Measurements from ENCODE around the gene RHBDF2. TPM values are rescaled to one million over a fixed set of nuclear protein-coding genes. Genes with fewer than 3 reads are reported as not detected.

The RHBDF2 gene
- total RNA-seq, 1 experiment from 2014 or later, result 33.0 TPM

DNA sequence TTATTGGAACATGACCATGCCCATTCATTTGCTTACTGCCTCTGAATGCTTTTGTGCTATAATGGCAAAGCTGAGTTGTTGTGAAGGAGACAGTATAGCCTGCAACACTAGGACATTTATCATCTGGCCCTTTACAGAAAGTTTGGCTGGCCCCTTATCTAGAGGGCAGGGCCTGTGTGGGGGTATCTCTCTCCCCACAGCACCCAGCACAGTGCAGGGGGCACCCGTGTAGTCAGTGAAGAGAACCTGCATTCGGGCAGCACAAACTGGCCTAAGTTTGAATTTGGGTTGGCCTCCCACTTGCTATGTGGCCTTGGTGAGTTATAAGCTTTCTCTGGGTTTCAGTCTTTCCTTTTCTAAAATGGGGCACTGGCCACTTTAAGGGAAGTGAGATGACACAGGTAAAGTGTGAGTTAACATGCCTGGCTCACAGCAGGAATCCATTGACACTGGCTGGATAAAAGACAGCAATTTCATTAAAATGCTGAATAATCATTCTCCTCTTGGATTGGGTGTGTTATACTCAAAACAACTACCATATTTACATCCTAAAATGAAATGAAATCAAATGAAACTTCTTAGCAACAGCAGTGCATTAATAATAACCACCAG is 60.4 kb downstream of the RHBDF2 start:
- Mint-ChIP-seq H3K4me3 (no peak overlapping the region), H3K9me3 (no peaks in the 10 kb centered on the region), H3K27me3 (ENCODE audit: low read depth) (no peaks in the 10 kb centered on the region), H3K27ac (peak overlapping the region; percentile 48; the same call in 1 of the 2 replicates), H3K4me1 (peaks cover 86% of the 10 kb centered on the region), H3K36me3 (no peaks in the 10 kb centered on the region)
- no peak for DNase-seq (ENCODE audit: low spot score)
- ChIA-PET POLR2A (no interaction called here), CTCF (no interaction called here)
- no peak for TF ChIP-seq CREB1 (CRISPR knock-in tag; IDR thresholded peaks at IDR 0.05)
- TF ChIP-seq GTF2I (CRISPR knock-in tag; conservative IDR thresholded peaks at IDR 0.05), result no peak
- TF ChIP-seq, protein P1, sequence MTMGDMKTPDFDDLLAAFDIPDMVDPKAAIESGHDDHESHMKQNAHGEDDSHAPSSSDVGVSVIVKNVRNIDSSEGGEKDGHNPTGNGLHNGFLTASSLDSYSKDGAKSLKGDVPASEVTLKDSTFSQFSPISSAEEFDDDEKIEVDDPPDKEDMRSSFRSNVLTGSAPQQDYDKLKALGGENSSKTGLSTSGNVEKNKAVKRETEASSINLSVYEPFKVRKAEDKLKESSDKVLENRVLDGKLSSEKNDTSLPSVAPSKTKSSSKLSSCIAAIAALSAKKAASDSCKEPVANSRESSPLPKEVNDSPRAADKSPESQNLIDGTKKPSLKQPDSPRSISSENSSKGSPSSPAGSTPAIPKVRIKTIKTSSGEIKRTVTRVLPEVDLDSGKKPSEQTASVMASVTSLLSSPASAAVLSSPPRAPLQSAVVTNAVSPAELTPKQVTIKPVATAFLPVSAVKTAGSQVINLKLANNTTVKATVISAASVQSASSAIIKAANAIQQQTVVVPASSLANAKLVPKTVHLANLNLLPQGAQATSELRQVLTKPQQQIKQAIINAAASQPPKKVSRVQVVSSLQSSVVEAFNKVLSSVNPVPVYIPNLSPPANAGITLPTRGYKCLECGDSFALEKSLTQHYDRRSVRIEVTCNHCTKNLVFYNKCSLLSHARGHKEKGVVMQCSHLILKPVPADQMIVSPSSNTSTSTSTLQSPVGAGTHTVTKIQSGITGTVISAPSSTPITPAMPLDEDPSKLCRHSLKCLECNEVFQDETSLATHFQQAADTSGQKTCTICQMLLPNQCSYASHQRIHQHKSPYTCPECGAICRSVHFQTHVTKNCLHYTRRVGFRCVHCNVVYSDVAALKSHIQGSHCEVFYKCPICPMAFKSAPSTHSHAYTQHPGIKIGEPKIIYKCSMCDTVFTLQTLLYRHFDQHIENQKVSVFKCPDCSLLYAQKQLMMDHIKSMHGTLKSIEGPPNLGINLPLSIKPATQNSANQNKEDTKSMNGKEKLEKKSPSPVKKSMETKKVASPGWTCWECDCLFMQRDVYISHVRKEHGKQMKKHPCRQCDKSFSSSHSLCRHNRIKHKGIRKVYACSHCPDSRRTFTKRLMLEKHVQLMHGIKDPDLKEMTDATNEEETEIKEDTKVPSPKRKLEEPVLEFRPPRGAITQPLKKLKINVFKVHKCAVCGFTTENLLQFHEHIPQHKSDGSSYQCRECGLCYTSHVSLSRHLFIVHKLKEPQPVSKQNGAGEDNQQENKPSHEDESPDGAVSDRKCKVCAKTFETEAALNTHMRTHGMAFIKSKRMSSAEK (CRISPR knock-in tag; IDR thresholded peaks at IDR 0.05; ENCODE audit: borderline replicate concordance), result no peak
- no peak for ATAC-seq

DNA sequence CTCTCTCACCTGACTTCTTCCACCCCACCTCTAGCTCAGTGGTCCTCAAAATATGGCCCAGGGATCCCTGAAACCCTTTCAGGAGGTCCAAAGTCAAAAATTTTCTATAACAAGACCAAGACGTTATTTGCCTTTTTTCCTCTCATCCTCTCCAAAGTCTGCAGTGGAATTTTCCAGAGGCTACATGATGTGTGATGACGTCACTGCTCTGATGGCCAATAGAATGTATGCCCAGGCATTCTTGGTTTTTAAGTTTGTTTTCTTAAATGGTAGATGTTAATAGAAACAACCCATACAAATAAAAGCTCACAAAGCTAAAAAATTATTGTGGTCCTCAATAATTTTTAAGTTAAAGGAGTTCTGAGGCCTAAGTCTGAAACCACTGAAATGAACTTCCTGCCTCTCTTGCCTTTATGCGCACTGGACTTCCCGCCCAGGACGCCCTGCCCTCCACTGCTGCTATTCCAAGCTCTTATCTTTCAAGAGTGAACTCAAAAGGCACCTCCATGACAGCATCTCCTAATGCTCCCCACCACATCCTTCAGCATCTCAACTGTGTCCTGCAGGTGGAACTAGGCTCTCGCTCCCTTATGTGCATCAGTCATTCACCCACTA is 61.8 kb downstream of the RHBDF2 start:
- Mint-ChIP-seq H3K4me1 (peaks cover 79% of the 10 kb centered on the region), H3K27ac (peak overlapping the region; percentile 79), H3K9me3 (no peaks in the 10 kb centered on the region), H3K4me3 (no peak overlapping the region), H3K36me3 (no peaks in the 10 kb centered on the region), H3K27me3 (ENCODE audit: low read depth) (no peaks in the 10 kb centered on the region)
- ATAC-seq, result no peak
- ChIA-PET CTCF (interaction anchor here (1.4 kb wide), 1 partner anchor 19 kb away, joined by 5 read pairs; no protein-coding TSS in a partner anchor), POLR2A (no interaction called here)
- DNase-seq (ENCODE audit: low spot score), result no peak
- TF ChIP-seq SP1 (CRISPR knock-in tag; conservative IDR thresholded peaks at IDR 0.05), result no peak
- no peak for TF ChIP-seq JUN (CRISPR knock-in tag; IDR thresholded peaks at IDR 0.05)
- TF ChIP-seq ZNF671 (CRISPR knock-in tag; IDR thresholded peaks at IDR 0.05), result no peak
- no peak for TF ChIP-seq PRRX2 (CRISPR knock-in tag; IDR thresholded peaks at IDR 0.05)
- no peak for TF ChIP-seq ZNF317 (CRISPR knock-in tag; IDR thresholded peaks at IDR 0.05; ENCODE audit: borderline replicate concordance, low read depth)
- TF ChIP-seq, protein P2, sequence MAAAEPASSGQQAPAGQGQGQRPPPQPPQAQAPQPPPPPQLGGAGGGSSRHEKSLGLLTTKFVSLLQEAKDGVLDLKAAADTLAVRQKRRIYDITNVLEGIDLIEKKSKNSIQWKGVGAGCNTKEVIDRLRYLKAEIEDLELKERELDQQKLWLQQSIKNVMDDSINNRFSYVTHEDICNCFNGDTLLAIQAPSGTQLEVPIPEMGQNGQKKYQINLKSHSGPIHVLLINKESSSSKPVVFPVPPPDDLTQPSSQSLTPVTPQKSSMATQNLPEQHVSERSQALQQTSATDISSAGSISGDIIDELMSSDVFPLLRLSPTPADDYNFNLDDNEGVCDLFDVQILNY (CRISPR knock-in tag; IDR thresholded peaks at IDR 0.05), result no peak
- TF ChIP-seq, protein P3, sequence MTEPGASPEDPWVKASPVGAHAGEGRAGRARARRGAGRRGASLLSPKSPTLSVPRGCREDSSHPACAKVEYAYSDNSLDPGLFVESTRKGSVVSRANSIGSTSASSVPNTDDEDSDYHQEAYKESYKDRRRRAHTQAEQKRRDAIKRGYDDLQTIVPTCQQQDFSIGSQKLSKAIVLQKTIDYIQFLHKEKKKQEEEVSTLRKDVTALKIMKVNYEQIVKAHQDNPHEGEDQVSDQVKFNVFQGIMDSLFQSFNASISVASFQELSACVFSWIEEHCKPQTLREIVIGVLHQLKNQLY (CRISPR knock-in tag; IDR thresholded peaks at IDR 0.05), result no peak
- no peak for TF ChIP-seq GABPB1 (CRISPR knock-in tag; IDR thresholded peaks at IDR 0.05)

DNA sequence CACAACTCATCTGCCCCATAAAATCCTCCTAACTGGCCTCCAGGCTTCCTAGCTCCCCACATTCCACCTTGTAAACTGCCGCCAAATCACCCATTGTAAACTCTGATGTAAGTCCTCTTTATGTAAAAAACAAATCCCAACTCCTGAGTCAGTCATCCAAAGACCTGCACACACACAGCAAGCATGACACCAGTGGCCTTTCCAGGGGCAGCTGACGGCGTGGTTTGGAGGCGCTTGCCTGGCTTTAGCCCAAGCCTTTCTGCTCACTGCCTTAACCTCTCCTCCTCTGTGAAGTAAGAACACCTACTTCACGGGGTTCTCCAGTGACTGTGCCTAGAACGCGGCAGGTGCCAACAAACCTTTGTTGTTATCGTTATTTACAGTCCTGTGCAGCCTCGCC is 62.3 kb downstream of the RHBDF2 start:
- peak overlapping the region; percentile 79 for H3K27ac Mint-ChIP-seq
- CTCF ChIA-PET, result interaction anchor here (1.2 to 1.4 kb wide), 2 partner anchors 20 kb away, joined by 5 to 8 read pairs; no protein-coding TSS in a partner anchor
- TF ChIP-seq, protein P4, sequence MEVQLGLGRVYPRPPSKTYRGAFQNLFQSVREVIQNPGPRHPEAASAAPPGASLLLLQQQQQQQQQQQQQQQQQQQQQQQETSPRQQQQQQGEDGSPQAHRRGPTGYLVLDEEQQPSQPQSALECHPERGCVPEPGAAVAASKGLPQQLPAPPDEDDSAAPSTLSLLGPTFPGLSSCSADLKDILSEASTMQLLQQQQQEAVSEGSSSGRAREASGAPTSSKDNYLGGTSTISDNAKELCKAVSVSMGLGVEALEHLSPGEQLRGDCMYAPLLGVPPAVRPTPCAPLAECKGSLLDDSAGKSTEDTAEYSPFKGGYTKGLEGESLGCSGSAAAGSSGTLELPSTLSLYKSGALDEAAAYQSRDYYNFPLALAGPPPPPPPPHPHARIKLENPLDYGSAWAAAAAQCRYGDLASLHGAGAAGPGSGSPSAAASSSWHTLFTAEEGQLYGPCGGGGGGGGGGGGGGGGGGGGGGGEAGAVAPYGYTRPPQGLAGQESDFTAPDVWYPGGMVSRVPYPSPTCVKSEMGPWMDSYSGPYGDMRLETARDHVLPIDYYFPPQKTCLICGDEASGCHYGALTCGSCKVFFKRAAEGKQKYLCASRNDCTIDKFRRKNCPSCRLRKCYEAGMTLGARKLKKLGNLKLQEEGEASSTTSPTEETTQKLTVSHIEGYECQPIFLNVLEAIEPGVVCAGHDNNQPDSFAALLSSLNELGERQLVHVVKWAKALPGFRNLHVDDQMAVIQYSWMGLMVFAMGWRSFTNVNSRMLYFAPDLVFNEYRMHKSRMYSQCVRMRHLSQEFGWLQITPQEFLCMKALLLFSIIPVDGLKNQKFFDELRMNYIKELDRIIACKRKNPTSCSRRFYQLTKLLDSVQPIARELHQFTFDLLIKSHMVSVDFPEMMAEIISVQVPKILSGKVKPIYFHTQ (CRISPR knock-in tag; IDR thresholded peaks at IDR 0.05), result no peak
- TF ChIP-seq ZNF396 (CRISPR knock-in tag; IDR thresholded peaks at IDR 0.05; ENCODE audit: borderline replicate concordance), result no peak
- no peak for TF ChIP-seq MXD4 (CRISPR knock-in tag; IDR thresholded peaks at IDR 0.05; ENCODE audit: borderline replicate concordance)
- TF ChIP-seq RORB (CRISPR knock-in tag; IDR thresholded peaks at IDR 0.05), result no peak
- TF ChIP-seq NFATC4 (CRISPR knock-in tag; IDR thresholded peaks at IDR 0.05), result no peak
- TF ChIP-seq ZNF317 (CRISPR knock-in tag; IDR thresholded peaks at IDR 0.05; ENCODE audit: borderline replicate concordance, low read depth), result no peak
- no peak for TF ChIP-seq MYBL2 (CRISPR knock-in tag; IDR thresholded peaks at IDR 0.05)
- TF ChIP-seq, protein P5, sequence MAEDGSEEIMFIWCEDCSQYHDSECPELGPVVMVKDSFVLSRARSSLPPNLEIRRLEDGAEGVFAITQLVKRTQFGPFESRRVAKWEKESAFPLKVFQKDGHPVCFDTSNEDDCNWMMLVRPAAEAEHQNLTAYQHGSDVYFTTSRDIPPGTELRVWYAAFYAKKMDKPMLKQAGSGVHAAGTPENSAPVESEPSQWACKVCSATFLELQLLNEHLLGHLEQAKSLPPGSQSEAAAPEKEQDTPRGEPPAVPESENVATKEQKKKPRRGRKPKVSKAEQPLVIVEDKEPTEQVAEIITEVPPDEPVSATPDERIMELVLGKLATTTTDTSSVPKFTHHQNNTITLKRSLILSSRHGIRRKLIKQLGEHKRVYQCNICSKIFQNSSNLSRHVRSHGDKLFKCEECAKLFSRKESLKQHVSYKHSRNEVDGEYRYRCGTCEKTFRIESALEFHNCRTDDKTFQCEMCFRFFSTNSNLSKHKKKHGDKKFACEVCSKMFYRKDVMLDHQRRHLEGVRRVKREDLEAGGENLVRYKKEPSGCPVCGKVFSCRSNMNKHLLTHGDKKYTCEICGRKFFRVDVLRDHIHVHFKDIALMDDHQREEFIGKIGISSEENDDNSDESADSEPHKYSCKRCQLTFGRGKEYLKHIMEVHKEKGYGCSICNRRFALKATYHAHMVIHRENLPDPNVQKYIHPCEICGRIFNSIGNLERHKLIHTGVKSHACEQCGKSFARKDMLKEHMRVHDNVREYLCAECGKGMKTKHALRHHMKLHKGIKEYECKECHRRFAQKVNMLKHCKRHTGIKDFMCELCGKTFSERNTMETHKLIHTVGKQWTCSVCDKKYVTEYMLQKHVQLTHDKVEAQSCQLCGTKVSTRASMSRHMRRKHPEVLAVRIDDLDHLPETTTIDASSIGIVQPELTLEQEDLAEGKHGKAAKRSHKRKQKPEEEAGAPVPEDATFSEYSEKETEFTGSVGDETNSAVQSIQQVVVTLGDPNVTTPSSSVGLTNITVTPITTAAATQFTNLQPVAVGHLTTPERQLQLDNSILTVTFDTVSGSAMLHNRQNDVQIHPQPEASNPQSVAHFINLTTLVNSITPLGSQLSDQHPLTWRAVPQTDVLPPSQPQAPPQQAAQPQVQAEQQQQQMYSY (CRISPR knock-in tag; IDR thresholded peaks at IDR 0.05), result no peak

More for the DNA sequence above, 62.3 kb downstream of the RHBDF2 start:
- H3K36me3 Mint-ChIP-seq, result no peaks in the 10 kb centered on the region
- H3K9me3 Mint-ChIP-seq, result no peaks in the 10 kb centered on the region
- POLR2A ChIA-PET, result no interaction called here
- DNase-seq (ENCODE audit: low spot score), result no peak
- no peak overlapping the region for H3K4me3 Mint-ChIP-seq
- ATAC-seq, result no peak
- no peaks in the 10 kb centered on the region for H3K27me3 Mint-ChIP-seq (ENCODE audit: low read depth)
- H3K4me1 Mint-ChIP-seq, result peaks cover 74% of the 10 kb centered on the region

Data from WTC11 (cell line).